Aorta (tissue), 5 donors: ENCODE results near the gene LMO7. TPM values are rescaled to one million over a fixed set of nuclear protein-coding genes. Genes with fewer than 3 reads are reported as not detected.
A peak's percentile ranks its signal among the peaks of the same experiment; 100 is the strongest.
"Not testable (repeated sequence)": the region's sequence is repeated elsewhere in the genome, so short reads cannot be mapped to it uniquely, and the experiment has no call there.

Experiments
- ATAC-seq: fragments of 200-7000 bp; cut with Tn5 transposase; one replicate; pipeline ENCODE4 v1.9.1; 2022; ENCODE audit warnings: moderate library complexity; ENCODE audit not compliant: low FRiP score
- DNase-seq, 2 donors: peaks; one replicate each; pipeline ENCODE4 v3.0.0-alpha.2; 2020
- H3K27ac ChIP-seq, 2 donors: one replicate each; pipeline ENCODE4 v1.5.1; 2013; ENCODE audit warnings: low read length in 2 of 2, mild to moderate bottlenecking in 2 of 2, moderate library complexity in 2 of 2, control low read depth in 1 of 2, inconsistent platforms in 1 of 2, low read depth in 1 of 2
- H3K27me3 ChIP-seq, 2 donors: one replicate each; pipeline ENCODE4 v1.6.1; 2013; ENCODE audit warnings: control low read depth in 1 of 2, low read length in 1 of 2, mild to moderate bottlenecking in 1 of 2, moderate library complexity in 1 of 2; ENCODE audit not compliant: insufficient read depth in 2 of 2, control insufficient read depth in 1 of 2
- H3K36me3 ChIP-seq, 2 donors: one replicate each; pipeline ENCODE4 v1.6.1; 2013; ENCODE audit warnings: control low read depth in 1 of 2, low read length in 1 of 2, mild to moderate bottlenecking in 1 of 2; ENCODE audit not compliant: insufficient read depth in 2 of 2, control insufficient read depth in 1 of 2
- H3K4me1 ChIP-seq, 2 donors: one replicate each; pipeline ENCODE4 v1.6.1; 2013; ENCODE audit warnings: low read length in 2 of 2, control low read depth in 1 of 2, mild to moderate bottlenecking in 1 of 2, moderate library complexity in 1 of 2; ENCODE audit not compliant: insufficient read depth in 2 of 2, control insufficient read depth in 1 of 2
- H3K4me3 ChIP-seq, 2 donors: one replicate each; pipeline ENCODE4 v1.5.1; 2013; ENCODE audit warnings: low read length in 2 of 2, control low read depth in 1 of 2, mild to moderate bottlenecking in 1 of 2
- H3K9me3 ChIP-seq: one replicate; pipeline ENCODE4 v1.6.1; 2013; ENCODE audit warnings: mild to moderate bottlenecking, low read length; ENCODE audit not compliant: control insufficient read depth
- WGBS, 2 donors: extraction: QIAGEN DNeasy Blood & Tissue Kit; methylation state at CpG; one replicate each; pipeline ENCODE4 v1.1.7; 2013; 5-methylcytosine and 5-hydroxymethylcytosine counted together
- intact Hi-C, 2 donors: fragments of 100-400 bp; cut with DNase I; formaldehyde crosslinking; loops; one replicate each; pipeline versions ENCODE4 v1.14.2 to v1.15.0; 2022
- polyA plus RNA-seq, 2 donors: library from polyadenylated mRNA; stranded (reverse); fragments of 200-250 nt; gene quantifications; one replicate each; pipeline ENCODE4 v1.2.3, GENCODE V29; 2013
- total RNA-seq, 2 donors: library from RNA; stranded (reverse); fragmentation: NEBNext Ultra II Directional; extraction: Animal tissue kit (Norgen Biotek cat#: 25700); gene quantifications; one replicate each; pipeline ENCODE4 v1.2.1, GENCODE V29; 2021
- donor health status: healthy with polysubstance abuse.
- donor health status: Bipolar disorder and iron deficiency.
- donor health status: DM: no; HTN: no; CAD: no.
- donor health status: DM: no; HTN: no; CAD: no.
- donor health status: DM: yes; HTN: yes; CAD: no.

LMO7 gene
- total and polyA plus RNA-seq, 4 donors = 31.7 to 76.8 (median 55.9) TPM

DNA sequence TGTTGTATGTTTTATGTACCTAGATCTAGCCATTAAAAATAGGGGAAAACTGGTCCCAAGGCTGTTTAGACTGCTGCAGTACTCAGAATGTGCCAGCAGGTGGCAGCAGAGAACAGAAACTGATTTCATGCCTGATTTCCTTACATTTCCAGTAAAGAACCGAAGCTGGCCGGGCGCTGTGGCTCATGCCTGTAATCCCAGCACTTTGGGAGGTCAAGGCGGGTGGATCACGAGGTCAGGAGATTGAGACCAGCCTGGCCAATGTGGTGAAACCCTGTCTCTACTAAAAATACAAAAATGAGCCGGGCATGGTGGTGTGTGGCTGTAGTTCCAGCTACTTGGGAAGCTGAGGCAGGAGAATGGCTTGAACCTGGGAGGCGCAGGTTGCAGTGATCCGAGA lies 59.8 kb downstream of the LMO7 start:
- H3K9me3 ChIP-seq, H3K4me3 ChIP-seq, H3K4me1 ChIP-seq, H3K27ac ChIP-seq, H3K27me3 ChIP-seq, H3K36me3 ChIP-seq: not testable (repeated sequence)
- ATAC-seq = peak; percentile 91
- intact Hi-C loops = loop anchor here (5.0 to 10.0 kb wide), 5 partner anchors 111 to 1209 kb away; no protein-coding TSS in a partner anchor
- WGBS, 2 donors = 17 to 20% methylated on average over 8 of the region's 8 CpGs
- peak; percentile 85 to 94 for DNase-seq

- intact Hi-C loops = loop anchor here (5.0 to 10.0 kb wide), 5 partner anchors 108 to 1206 kb away; no protein-coding TSS in a partner anchor
- no peak for DNase-seq
These were observed 62.9 kb downstream of the LMO7 start for GRCh38 chr13:75699062-75699461.

GRCh38 chr13:75699717-75700116 lies 63.6 kb downstream of the LMO7 start:
- not testable (repeated sequence) for H3K4me1 ChIP-seq, ATAC-seq, H3K36me3 ChIP-seq, H3K27ac ChIP-seq, H3K4me3 ChIP-seq, DNase-seq, H3K9me3 ChIP-seq, H3K27me3 ChIP-seq
- 93 to 96% methylated on average over 7 of the region's 7 CpGs for WGBS, 2 donors
- intact Hi-C loops = loop anchor here (5.0 to 10.0 kb wide), 6 partner anchors 48 to 1205 kb away; no protein-coding TSS in a partner anchor

More at GRCh38 chr13:75699062-75699461, 62.9 kb downstream of the LMO7 start:
- Histone ChIP-seq H3K27me3 (no peaks in the 10 kb centered on the region), H3K4me3 (no peak overlapping the region), H3K36me3 (no peaks in the 10 kb centered on the region), H3K27ac (no peak overlapping the region), H3K4me1 (peaks cover 0 to 6% of the 10 kb centered on the region in 2 donors), H3K9me3 (no peaks in the 10 kb centered on the region)
- 81 to 90% methylated on average over 1 of the region's 1 CpG for WGBS, 2 donors
- no peak for ATAC-seq

DNA sequence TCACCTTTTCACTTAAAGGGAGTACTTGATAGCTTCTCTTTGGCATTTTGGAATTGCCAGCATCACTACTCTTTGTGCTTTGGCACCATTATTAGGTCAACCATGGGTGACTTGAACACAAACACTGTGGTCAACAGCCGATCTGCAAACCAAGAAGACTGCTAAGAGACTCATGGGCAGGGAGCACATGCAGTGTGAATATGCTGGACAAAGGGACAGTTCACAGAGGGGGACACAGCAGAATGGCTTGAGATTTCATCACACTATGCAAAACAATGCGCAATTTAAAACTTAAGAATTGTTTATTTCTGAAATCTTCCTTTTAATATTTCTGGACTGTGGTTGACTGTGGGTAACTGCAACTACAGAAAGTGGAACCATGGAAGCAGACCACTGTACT lies 64.4 kb downstream of the LMO7 start:
- Histone ChIP-seq H3K36me3 (no peaks in the 10 kb centered on the region), H3K9me3 (no peaks in the 10 kb centered on the region), H3K27me3 (no peaks in the 10 kb centered on the region), H3K4me1 (peaks cover 0 to 8% of the 10 kb centered on the region in 2 donors), H3K4me3 (no peak overlapping the region), H3K27ac (no peak overlapping the region)
- ATAC-seq (no peak), DNase-seq (no peak)
- intact Hi-C loops = loop anchor here (5.0 kb wide), 1 partner anchor 47 kb away; no protein-coding TSS in a partner anchor
- WGBS, 2 donors = 84 to 85% methylated on average over 2 of the region's 2 CpGs

- ATAC-seq = no peak
- Histone ChIP-seq H3K9me3 (no peaks in the 10 kb centered on the region), H3K27ac (no peak overlapping the region), H3K36me3 (no peaks in the 10 kb centered on the region), H3K4me1 (peaks cover 2 to 8% of the 10 kb centered on the region in 2 donors), H3K4me3 (no peak overlapping the region), H3K27me3 (no peaks in the 10 kb centered on the region)
- DNase-seq = no peak
- intact Hi-C loops = loop anchor here (5.0 kb wide), 1 partner anchor 45 kb away; no protein-coding TSS in a partner anchor
These were observed 66.3 kb downstream of the LMO7 start for GRCh38 chr13:75702476-75702875.

- no peak overlapping the region for H3K4me3 ChIP-seq
- no peaks in the 10 kb centered on the region for H3K9me3 ChIP-seq
- ATAC-seq (no peak), DNase-seq (no peak)
- H3K4me1 ChIP-seq = peaks cover 2 to 8% of the 10 kb centered on the region in 2 donors
- intact Hi-C loops = loop anchor here (5.0 kb wide), 1 partner anchor 44 kb away; no protein-coding TSS in a partner anchor
- H3K27ac ChIP-seq = no peak overlapping the region
- H3K36me3 ChIP-seq = no peaks in the 10 kb centered on the region
- 98 to 99% methylated on average over 2 of the region's 2 CpGs for WGBS, 2 donors
- H3K27me3 ChIP-seq = no peaks in the 10 kb centered on the region
These were observed 67.6 kb downstream of the LMO7 start for GRCh38 chr13:75703769-75704168.

GRCh38 chr13:75704194-75704926 lies 68.2 kb downstream of the LMO7 start:
- Histone ChIP-seq H3K27me3 (no peaks in the 10 kb centered on the region), H3K27ac (no peak overlapping the region), H3K4me3 (peak overlapping the region in 1 of 2 donors; percentile 10), H3K9me3 (no peaks in the 10 kb centered on the region), H3K36me3 (no peaks in the 10 kb centered on the region), H3K4me1 (peaks cover 2 to 8% of the 10 kb centered on the region in 2 donors)
- intact Hi-C loops = loop anchor here (5.0 kb wide), 1 partner anchor 43 kb away; no protein-coding TSS in a partner anchor
- DNase-seq = no peak
- 45 to 46% methylated on average over 7 of the region's 7 CpGs for WGBS, 2 donors
- no peak for ATAC-seq

DNA sequence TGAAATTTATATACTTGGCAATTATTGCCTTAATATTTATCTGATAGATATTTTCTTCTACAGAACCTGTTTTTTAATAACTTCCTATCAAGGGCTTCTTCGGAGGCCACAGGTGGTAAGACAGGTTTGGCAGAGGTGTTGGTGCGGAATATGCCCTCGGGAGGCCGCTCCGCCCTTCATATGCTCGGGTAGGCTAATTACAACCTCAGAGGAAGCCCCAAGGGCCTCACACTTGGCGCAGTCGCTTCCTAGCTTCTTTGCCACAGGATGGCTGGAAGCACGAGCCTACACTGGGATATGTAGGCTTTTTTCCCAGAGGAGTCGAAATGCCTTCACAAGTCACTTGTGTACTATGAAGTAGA lies 68.8 kb downstream of the LMO7 start:
- Histone ChIP-seq H3K4me3 (no peak overlapping the region), H3K4me1 (peaks cover 2 to 8% of the 10 kb centered on the region in 2 donors), H3K27me3 (no peaks in the 10 kb centered on the region), H3K9me3 (no peaks in the 10 kb centered on the region), H3K27ac (peak overlapping the region in 1 of 2 donors; percentile 83), H3K36me3 (no peaks in the 10 kb centered on the region)
- DNase-seq (no peak), ATAC-seq (peak; percentile 48)
- WGBS, 2 donors = 66 to 69% methylated on average over 10 of the region's 10 CpGs
- intact Hi-C loops = loop anchor here (5.0 kb wide), 1 partner anchor 42 kb away; no protein-coding TSS in a partner anchor

DNA sequence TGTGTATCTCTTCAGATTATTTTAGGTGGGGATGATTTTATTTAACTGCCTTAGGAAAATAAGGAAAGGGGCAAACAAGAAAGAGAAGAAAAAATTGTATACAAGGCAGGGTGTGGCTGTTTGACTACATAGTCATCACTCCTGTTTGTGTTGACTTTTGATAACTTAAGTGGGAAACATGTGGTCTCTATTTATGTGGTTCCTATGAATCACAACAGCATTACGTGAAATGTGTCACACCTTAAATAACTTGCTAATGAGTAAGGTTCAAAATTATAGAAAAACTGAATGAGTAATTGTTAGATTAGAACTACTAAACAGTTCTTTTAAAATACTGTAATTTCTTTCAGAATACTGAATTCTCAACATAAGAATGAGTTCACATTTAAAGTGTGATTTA lies 69.3 kb downstream of the LMO7 start:
- ATAC-seq (no peak), DNase-seq (no peak)
- intact Hi-C loops = no loop called here
- Histone ChIP-seq H3K9me3 (no peaks in the 10 kb centered on the region), H3K27ac (no peak overlapping the region), H3K4me1 (peaks cover 2 to 8% of the 10 kb centered on the region in 2 donors), H3K36me3 (no peaks in the 10 kb centered on the region), H3K27me3 (no peaks in the 10 kb centered on the region), H3K4me3 (no peak overlapping the region)
- WGBS, 2 donors = 10 to 11% methylated on average over 1 of the region's 1 CpG
